Keratinocyte (primary cell): ENCODE measurements around the gene ZYG11A. TPM values are rescaled to one million over a fixed set of nuclear protein-coding genes. Genes with fewer than 3 reads are reported as not detected.
"Not testable (repeated sequence)": the region's sequence is repeated elsewhere in the genome, so short reads cannot be mapped to it uniquely, and the experiment has no call there.

Experiments
- DNase-seq: peaks from one replicate; pipeline ENCODE4 v3.0.0-alpha.2; 2011; ENCODE audit warnings: low read depth, missing footprints, low spot score
- FAIRE-seq: peaks from 2 replicates; lab custom pipeline; 2011; peaks lifted over from hg19 to GRCh38; lab: Jason Lieb, UNC
- H2AFZ ChIP-seq: 2 replicates; pipeline ENCODE4 v1.6.0; 2012; ENCODE audit warnings: low read length, control low read depth, inconsistent platforms; ENCODE audit not compliant: control insufficient read depth
- H3K27ac ChIP-seq: 2 replicates; pipeline ENCODE4 v1.5.1; 2011; ENCODE audit warnings: low read length; ENCODE audit not compliant: control insufficient read depth, insufficient read depth
- H3K27me3 ChIP-seq: 3 replicates; pipeline ENCODE4 v1.6.0; 2011; ENCODE audit warnings: low read length; ENCODE audit not compliant: control insufficient read depth, insufficient read depth; ENCODE audit errors: extremely low read depth
- H3K36me3 ChIP-seq, 2 experiments: 2 replicates in 1 of 2; 3 replicates in 1 of 2; pipeline ENCODE4 v1.5.1; 2011; ENCODE audit warnings: low read length in 2 of 2, mild to moderate bottlenecking in 1 of 2; ENCODE audit not compliant: control insufficient read depth in 2 of 2, insufficient read depth in 2 of 2; ENCODE audit errors: extremely low read depth in 1 of 2
- H3K4me1 ChIP-seq: 3 replicates; pipeline ENCODE4 v1.5.1; 2011; ENCODE audit warnings: low read length; ENCODE audit not compliant: control insufficient read depth, insufficient read depth; ENCODE audit errors: extremely low read depth
- H3K4me2 ChIP-seq: 3 replicates; pipeline ENCODE4 v1.6.0; 2011; ENCODE audit warnings: low read depth, low read length; ENCODE audit not compliant: control insufficient read depth, insufficient read depth; ENCODE audit errors: extremely low read depth
- H3K4me3 ChIP-seq, 3 experiments: fragments of 200-600 bp in 1 of 3; sonication (generic) in 1 of 3; 2 replicates in 2 of 3; 3 replicates in 1 of 3; pipeline ENCODE4 v1.5.1; 2011 to 2016; ENCODE audit warnings: low read length in 3 of 3, mild to moderate bottlenecking in 3 of 3, control low read depth in 2 of 3, inconsistent platforms in 1 of 3, low read depth in 1 of 3, mixed read lengths in 1 of 3, mixed run types in 1 of 3, moderate library complexity in 1 of 3; ENCODE audit not compliant: control insufficient read depth in 2 of 3, insufficient read depth in 2 of 3; ENCODE audit errors: extremely low read depth in 1 of 3
- H3K79me2 ChIP-seq: 2 replicates; pipeline ENCODE4 v1.6.0; 2012; ENCODE audit warnings: low read length; ENCODE audit not compliant: control insufficient read depth, insufficient read depth
- H3K9ac ChIP-seq: 3 replicates; pipeline ENCODE4 v1.6.0; 2011; ENCODE audit warnings: low read length; ENCODE audit not compliant: control insufficient read depth, insufficient read depth; ENCODE audit errors: extremely low read depth
- H3K9me1 ChIP-seq: 3 replicates; pipeline ENCODE4 v1.6.0; 2011; ENCODE audit warnings: low read length; ENCODE audit not compliant: control insufficient read depth, insufficient read depth; ENCODE audit errors: extremely low read depth
- H3K9me3 ChIP-seq: 2 replicates; pipeline ENCODE4 v1.5.1; 2012; ENCODE audit warnings: low read depth, low read length; ENCODE audit not compliant: control insufficient read depth
- H4K20me1 ChIP-seq: 3 replicates; pipeline ENCODE4 v1.6.0; 2011; ENCODE audit warnings: low read length; ENCODE audit not compliant: control insufficient read depth, insufficient read depth; ENCODE audit errors: extremely low read depth
- CTCF ChIP-seq, 3 experiments: IDR thresholded peaks in 1 of 3; conservative IDR thresholded peaks in 1 of 3; optimal IDR thresholded peaks in 1 of 3; 2 replicates in 2 of 3; 3 replicates in 1 of 3; pipeline versions ENCODE3 to v1.5.1; 2011; ENCODE audit warnings: low read length in 3 of 3, mild to moderate bottlenecking in 3 of 3, moderate library complexity in 2 of 3, control low read depth in 1 of 3, inconsistent platforms in 1 of 3; ENCODE audit not compliant: insufficient read depth in 2 of 3; ENCODE audit errors: extremely low read depth in 1 of 3
- EZH2 ChIP-seq: IDR thresholded peaks from one replicate; pipeline ENCODE4 v1.6.1; 2012; ENCODE audit warnings: inconsistent platforms, mild to moderate bottlenecking, low read length, moderate library complexity
- dilution Hi-C: fragments of 300-500 bp; cut with MboI; formaldehyde crosslinking; loops from one replicate; pipeline ENCODE4 v1.7.0; 2020; ENCODE audit warnings: low sequenced_read_pairs; ENCODE audit not compliant: extremely low pct_ligation_motif_present
- polyA minus RNA-seq, 3 experiments: library from RNA; depleted of rRNA, polyadenylated mRNA; stranded (reverse); fragments of >200 nt; gene quantifications; 1 replicate in 1 of 3; 2 replicates in 1 of 3; 3 replicates in 1 of 3; pipeline ENCODE4 v1.2.3, GENCODE V29; 2011
- polyA plus RNA-seq, 5 experiments: library from polyadenylated mRNA; depleted of rRNA in 3 of 5; stranded (reverse) in 3 of 5; stranded (forward) in 1 of 5; unstranded in 1 of 5; fragments of >200 nt; gene quantifications; 1 replicate in 1 of 5; 2 replicates in 3 of 5; 3 replicates in 1 of 5; pipeline versions ENCODE4 v1.2.1 to v1.2.3, GENCODE V29; 2011 to 2012; ENCODE audit warnings: missing spikeins in 2 of 5, low read depth in 1 of 5, low replicate concordance in 1 of 5

Gene ZYG11A
- polyA plus RNA-seq (0.40 to 0.65 TPM (median 0.64 TPM) in 3 replicates), polyA minus RNA-seq (0.10 to 1.2 TPM (median 0.76 TPM) in 3 replicates)
- 0.07 TPM for polyA plus RNA-seq (2011; ENCODE audit: low read depth)
- 0.14 and 0.29 TPM in 2 replicates for polyA plus RNA-seq (2011; cell fraction: cytosol; rRNA removed)
- 0.75 and 0.88 TPM in 2 replicates for polyA plus RNA-seq (2011; cell fraction: nucleus; rRNA removed)
- polyA plus RNA-seq (2012; ENCODE audit: low replicate concordance) = 0.11 and 0.56 TPM in 2 replicates
- polyA minus RNA-seq (2011; cell fraction: cytosol; rRNA and poly(A)+ RNA removed) = 0.58 TPM
- 0.63 and 0.85 TPM in 2 replicates for polyA minus RNA-seq (2011; cell fraction: nucleus; rRNA and poly(A)+ RNA removed)

GRCh38 chr1:52842643-52843310 is at the start of gene ZYG11A:
TSS of gene ZYG11A (plus strand) at chr1:52842760. CDS start at chr1:52842884, 124 bp downstream.
- H3K27me3 ChIP-seq = peaks cover 14% of the 10 kb centered on the region
- H3K9ac ChIP-seq = peak within 1 kb of the TSS; percentile 71
- H3K4me2 ChIP-seq = peak within 1 kb of the TSS; percentile 67

GRCh38 chr1:52793717-52794116 is 48.8 kb upstream of the ZYG11A start:
- H4K20me1 ChIP-seq, H3K36me3 ChIP-seq, H3K27me3 ChIP-seq, H3K27ac ChIP-seq, H3K9me3 ChIP-seq, DNase-seq, H3K4me2 ChIP-seq, dilution Hi-C loops, H3K4me1 ChIP-seq, H3K4me3 ChIP-seq, H2AFZ ChIP-seq, FAIRE-seq, H3K9ac ChIP-seq, H3K9me1 ChIP-seq, H3K79me2 ChIP-seq: not testable (repeated sequence)

More at GRCh38 chr1:52842643-52843310, at the start of gene ZYG11A:
- H3K9me1 ChIP-seq = no peaks in the 10 kb centered on the region
- FAIRE-seq = no peak
- H4K20me1 ChIP-seq = no peaks in the 10 kb centered on the region
- no peaks in the 10 kb centered on the region for H3K9me3 ChIP-seq
- no peaks in the 10 kb centered on the region for H3K4me1 ChIP-seq
- no peak within 1 kb of the TSS for H3K27ac ChIP-seq
- TF ChIP-seq EZH2 (peak; percentile 47), CTCF (optimal IDR thresholded peaks at IDR 0.05 in 1 of 3, IDR thresholded peaks at IDR 0.05 in 1 of 3, conservative IDR thresholded peaks at IDR 0.05 in 1 of 3; ENCODE audit: extremely low read depth in 1 of 3, insufficient read depth in 2 of 3, low read length in 3 of 3) (peak in 2 of 3 experiments; percentile 42 to 47)
- dilution Hi-C loops = no loop called here
- no peaks in the 10 kb centered on the region for H3K36me3 ChIP-seq
- no peaks in the 10 kb centered on the region for H3K79me2 ChIP-seq
- DNase-seq = no peak
- peak within 1 kb of the TSS; percentile 44 to 71 (median 62) for H3K4me3 ChIP-seq
- H2AFZ ChIP-seq = peak within 1 kb of the TSS; percentile 87
